ENCODE data around the gene SLC35F6.

SLC35F6 gene

GRCh38 chr2:26776195-26776800, 12.2 kb downstream of the SLC35F6 start:
- Histone ChIP-seq H3K4me2 (ENCODE audit: low read depth, low read length, poor library complexity, severe bottlenecking) (no peak overlapping the region), H3K9me3 (ENCODE audit: insufficient read depth, low read length) (no peaks in the 10 kb centered on the region), H3K79me2 (ENCODE audit: insufficient read depth, low read length) (peaks cover 5% of the 10 kb centered on the region), H3K9ac (ENCODE audit: low read length) (no peak overlapping the region), H4K20me1 (ENCODE audit: low read depth, low read length) (no peaks in the 10 kb centered on the region), H3K27me3 (ENCODE audit: low read length) (no peaks in the 10 kb centered on the region), H3K36me3 (ENCODE audit: low read length) (0 out of 2 replicates have a peak, but pooled peaks cover 3% of the 10 kb centered on the region), H2AFZ (ENCODE audit: low read depth, low read length, severe bottlenecking) (no peak overlapping the region), H3F3A (ENCODE audit: insufficient read depth) (no peaks in the 10 kb centered on the region), H3K4me3 (ENCODE audit: insufficient read depth, low read length, poor library complexity, severe bottlenecking) (no peak overlapping the region), H3K9me2 (replicated peaks; ENCODE audit: insufficient read depth, low read length) (no peaks in the 10 kb centered on the region), H3K27ac (ENCODE audit: low read depth, low read length) (no peak overlapping the region)
- TF ChIP-seq EZH2phosphoT487 (conservative IDR thresholded peaks at IDR 0.05; ENCODE audit: low read length) (no peak), CTCF (IDR thresholded peaks at IDR 0.05; ENCODE audit: insufficient read depth, low read length, poor library complexity, severe bottlenecking) (no peak)

DNA sequence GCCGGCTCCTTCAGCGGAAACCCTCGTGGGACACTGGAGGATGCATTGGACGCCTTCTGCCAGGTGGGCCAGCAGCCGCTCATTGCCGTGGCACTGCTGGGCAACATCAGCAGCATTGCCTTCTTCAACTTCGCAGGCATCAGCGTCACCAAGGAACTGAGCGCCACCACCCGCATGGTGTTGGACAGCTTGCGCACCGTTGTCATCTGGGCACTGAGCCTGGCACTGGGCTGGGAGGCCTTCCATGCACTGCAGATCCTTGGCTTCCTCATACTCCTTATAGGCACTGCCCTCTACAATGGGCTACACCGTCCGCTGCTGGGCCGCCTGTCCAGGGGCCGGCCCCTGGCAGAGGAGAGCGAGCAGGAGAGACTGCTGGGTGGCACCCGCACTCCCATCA, 14.0 kb downstream of the SLC35F6 start:
- TF ChIP-seq CTCF (IDR thresholded peaks at IDR 0.05; ENCODE audit: insufficient read depth, low read length, poor library complexity, severe bottlenecking) (no peak), EZH2phosphoT487 (conservative IDR thresholded peaks at IDR 0.05; ENCODE audit: low read length) (no peak)
- Histone ChIP-seq H3F3A (ENCODE audit: insufficient read depth) (no peaks in the 10 kb centered on the region), H3K9ac (ENCODE audit: low read length) (no peak overlapping the region), H3K27ac (ENCODE audit: low read depth, low read length) (no peak overlapping the region), H3K4me2 (ENCODE audit: low read depth, low read length, poor library complexity, severe bottlenecking) (no peak overlapping the region), H3K36me3 (ENCODE audit: low read length) (0 out of 2 replicates have a peak, but pooled peaks cover 3% of the 10 kb centered on the region), H2AFZ (ENCODE audit: low read depth, low read length, severe bottlenecking) (no peak overlapping the region), H3K79me2 (ENCODE audit: insufficient read depth, low read length) (no peaks in the 10 kb centered on the region), H3K4me3 (ENCODE audit: insufficient read depth, low read length, poor library complexity, severe bottlenecking) (no peak overlapping the region), H3K27me3 (ENCODE audit: low read length) (no peaks in the 10 kb centered on the region), H4K20me1 (ENCODE audit: low read depth, low read length) (no peaks in the 10 kb centered on the region), H3K9me2 (replicated peaks; ENCODE audit: insufficient read depth, low read length) (no peaks in the 10 kb centered on the region), H3K9me3 (ENCODE audit: insufficient read depth, low read length) (no peaks in the 10 kb centered on the region)

GRCh38 chr2:26778507-26778906, 14.4 kb downstream of the SLC35F6 start:
- no peaks in the 10 kb centered on the region for H3K9me3 ChIP-seq (ENCODE audit: insufficient read depth, low read length)
- no peak for TF ChIP-seq EZH2phosphoT487 (conservative IDR thresholded peaks at IDR 0.05; ENCODE audit: low read length)
- H3K9ac ChIP-seq (ENCODE audit: low read length), result no peak overlapping the region
- no peak overlapping the region for H3K4me3 ChIP-seq (ENCODE audit: insufficient read depth, low read length, poor library complexity, severe bottlenecking)
- no peaks in the 10 kb centered on the region for H3F3A ChIP-seq (ENCODE audit: insufficient read depth)
- no peak overlapping the region for H3K27ac ChIP-seq (ENCODE audit: low read depth, low read length)
- no peak overlapping the region for H3K4me2 ChIP-seq (ENCODE audit: low read depth, low read length, poor library complexity, severe bottlenecking)
- H3K79me2 ChIP-seq (ENCODE audit: insufficient read depth, low read length), result no peaks in the 10 kb centered on the region
- no peak overlapping the region for H2AFZ ChIP-seq (ENCODE audit: low read depth, low read length, severe bottlenecking)
- H3K27me3 ChIP-seq (ENCODE audit: low read length), result no peaks in the 10 kb centered on the region
- no peaks in the 10 kb centered on the region for H4K20me1 ChIP-seq (ENCODE audit: low read depth, low read length)
- 0 out of 2 replicates have a peak, but pooled peaks cover 3% of the 10 kb centered on the region for H3K36me3 ChIP-seq (ENCODE audit: low read length)
- H3K9me2 ChIP-seq (replicated peaks; ENCODE audit: insufficient read depth, low read length), result no peaks in the 10 kb centered on the region

DNA sequence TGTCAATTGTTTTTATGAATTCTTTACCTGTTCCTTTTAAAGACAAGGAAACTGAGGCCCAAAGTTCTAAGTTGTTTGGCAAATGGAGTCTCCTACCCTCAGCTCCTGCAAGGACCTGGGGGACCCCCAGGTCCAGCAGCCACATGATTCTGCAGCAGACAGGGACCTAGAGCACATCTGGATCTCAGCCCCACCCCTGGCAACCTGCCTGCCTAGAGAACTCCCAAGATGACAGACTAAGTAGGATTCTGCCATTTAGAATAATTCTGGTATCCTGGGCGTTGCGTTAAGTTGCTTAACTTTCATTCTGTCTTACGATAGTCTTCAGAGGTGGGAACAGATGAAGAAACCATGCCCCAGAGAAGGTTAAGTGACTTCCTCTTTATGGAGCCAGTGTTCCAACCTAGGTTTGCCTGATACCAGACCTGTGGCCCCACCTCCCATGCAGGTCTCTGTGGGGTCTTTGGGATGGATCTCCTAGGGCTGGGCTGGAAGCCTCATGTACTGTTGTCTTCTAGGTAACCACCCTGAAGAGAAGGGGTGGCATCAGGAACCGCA, 16.2 kb downstream of the SLC35F6 start:
- H3K36me3 ChIP-seq (ENCODE audit: low read length), result 0 out of 2 replicates have a peak, but pooled peaks cover 3% of the 10 kb centered on the region

More for the DNA sequence above, 16.2 kb downstream of the SLC35F6 start:
- H3F3A ChIP-seq (ENCODE audit: insufficient read depth), result no peaks in the 10 kb centered on the region
- H3K79me2 ChIP-seq (ENCODE audit: insufficient read depth, low read length), result no peaks in the 10 kb centered on the region
- no peak overlapping the region for H3K4me3 ChIP-seq (ENCODE audit: insufficient read depth, low read length, poor library complexity, severe bottlenecking)
- H2AFZ ChIP-seq (ENCODE audit: low read depth, low read length, severe bottlenecking), result no peak overlapping the region
- no peak overlapping the region for H3K9ac ChIP-seq (ENCODE audit: low read length)
- H3K9me3 ChIP-seq (ENCODE audit: insufficient read depth, low read length), result no peaks in the 10 kb centered on the region
- H3K27me3 ChIP-seq (ENCODE audit: low read length), result no peaks in the 10 kb centered on the region
- H3K27ac ChIP-seq (ENCODE audit: low read depth, low read length), result no peak overlapping the region
- H4K20me1 ChIP-seq (ENCODE audit: low read depth, low read length), result no peaks in the 10 kb centered on the region
- no peaks in the 10 kb centered on the region for H3K9me2 ChIP-seq (replicated peaks; ENCODE audit: insufficient read depth, low read length)
- no peak for TF ChIP-seq EZH2phosphoT487 (conservative IDR thresholded peaks at IDR 0.05; ENCODE audit: low read length)
- TF ChIP-seq CTCF (IDR thresholded peaks at IDR 0.05; ENCODE audit: insufficient read depth, low read length, poor library complexity, severe bottlenecking), result no peak
- H3K4me2 ChIP-seq (ENCODE audit: low read depth, low read length, poor library complexity, severe bottlenecking), result no peak overlapping the region

Measured in SU-DHL-6 (cell line).